A549 (cell line): ENCODE results near the gene GPR137B. TPM values are rescaled to one million over a fixed set of nuclear protein-coding genes. Genes with fewer than 3 reads are reported as not detected.

Experiments used
- ATAC-seq, 2 experiments: fragments of 200-7000 bp in 1 of 2; fragments of >200 bp in 1 of 2; cut with Nextera tagmentation in 1 of 2; cut with Tn5 transposase in 1 of 2; 3 replicates each; pipeline versions ENCODE4 v1.8.0 to v1.9.1; 2018 to 2020; ENCODE audit warnings: mild to moderate bottlenecking in 1 of 2, moderate library complexity in 1 of 2
- CTCF ChIA-PET: fragments of 300-600 bp; sonication (Branson Sonifier 250); formaldehyde crosslinking; extraction: SDS; loops from one replicate; lab custom pipeline; 2021; ENCODE audit warnings: antibody characterized with exemption, inconsistent platforms; lab: Yijun Ruan, JAX
- POLR2A ChIA-PET: fragments of 350-600 bp; formaldehyde crosslinking; extraction: SDS; loops from one replicate; lab custom pipeline; 2021; ENCODE audit warnings: antibody characterized with exemption, inconsistent platforms; lab: Yijun Ruan, JAX
- DNase-seq, 2 experiments: peaks; one replicate each; pipeline versions ENCODE4 v3.0.0 to v3.0.0-alpha.2; 2011 to 2016; ENCODE audit warnings: low read depth in 1 of 2, low spot score in 1 of 2
- FAIRE-seq: peaks from 2 replicates; lab custom pipeline; 2011; peaks lifted over from hg19 to GRCh38; lab: Jason Lieb, UNC
- H3K27ac ChIP-seq, 2 experiments: fragments of >200 bp; sonication (Bioruptor Twin); formaldehyde crosslinking; 3 replicates each; pipeline ENCODE4 v1.5.1; 2016 to 2017
- H3K4me1 ChIP-seq: fragments of >200 bp; sonication (Bioruptor Twin); formaldehyde crosslinking; 3 replicates; pipeline ENCODE4 v1.6.1; 2016
- H3K4me2 ChIP-seq: fragments of >200 bp; sonication (Bioruptor Twin); formaldehyde crosslinking; 3 replicates; pipeline ENCODE4 v1.6.1; 2016
- H3K4me3 ChIP-seq: fragments of >200 bp; sonication (Bioruptor Twin); formaldehyde crosslinking; 3 replicates; pipeline ENCODE4 v1.5.1; 2016
- H3K9me3 ChIP-seq: fragments of >200 bp; sonication (Bioruptor Twin); formaldehyde crosslinking; 3 replicates; pipeline ENCODE4 v1.6.1; 2016
- BHLHE40 ChIP-seq: IDR thresholded peaks from 2 replicates; pipeline ENCODE4 v1.6.1; 2012; ENCODE audit warnings: low read depth, low read length, inconsistent platforms
- CBX8 ChIP-seq: fragments of 200-600 bp; sonication (generic); IDR thresholded peaks from 2 replicates; pipeline ENCODE4 v1.6.1; 2016
- CEBPB ChIP-seq, 2 experiments: fragments of >200 bp in 1 of 2; sonication (Bioruptor Twin) in 1 of 2; formaldehyde crosslinking in 1 of 2; IDR thresholded peaks; 2 replicates each; pipeline ENCODE4 v1.6.1; 2012 to 2016
- CHD2 ChIP-seq: fragments of 150-350 bp; IDR thresholded peaks from 2 replicates; pipeline ENCODE4 v1.6.1; 2014; ENCODE audit warnings: low read length; ENCODE audit not compliant: partially characterized antibody
- EHF ChIP-seq: fragments of 250-450 bp; sonication (Bioruptor Pico); IDR thresholded peaks from 2 replicates; pipeline ENCODE4 v1.5.0; 2020; ENCODE audit warnings: mild to moderate bottlenecking
- EP300 ChIP-seq, 2 experiments: fragments of >200 bp; sonication (Bioruptor Twin); formaldehyde crosslinking; IDR thresholded peaks; 2 replicates in 1 of 2; 3 replicates in 1 of 2; pipeline ENCODE4 v1.6.1; 2016 to 2017
- ESRRA ChIP-seq: fragments of 150-350 bp; IDR thresholded peaks from 2 replicates; pipeline ENCODE4 v1.6.1; 2014; ENCODE audit warnings: mild to moderate bottlenecking, low read length, borderline replicate concordance
- FOSL2 ChIP-seq, 2 experiments: fragments of 450-650 bp in 1 of 2; fragments of >200 bp in 1 of 2; sonication (Bioruptor Twin) in 1 of 2; formaldehyde crosslinking; IDR thresholded peaks; 2 replicates each; pipeline versions ENCODE4 v1.5.0 to v1.6.1; 2016 to 2020; ENCODE audit warnings: mild to moderate bottlenecking in 1 of 2, moderate library complexity in 1 of 2
- FOXS1 ChIP-seq: fragments of 250-450 bp; sonication (Bioruptor Pico); IDR thresholded peaks from 2 replicates; pipeline ENCODE4 v1.5.0; 2020; ENCODE audit warnings: mild to moderate bottlenecking, moderate library complexity
- HEYL ChIP-seq: fragments of 250-450 bp; sonication (Bioruptor Pico); IDR thresholded peaks from 2 replicates; pipeline ENCODE4 v1.8.0; 2021; ENCODE audit warnings: mild to moderate bottlenecking, moderate library complexity
- HOXB5 ChIP-seq: fragments of 250-450 bp; sonication (Bioruptor Pico); IDR thresholded peaks from 2 replicates; pipeline ENCODE4 v1.5.0; 2020; ENCODE audit warnings: mild to moderate bottlenecking, moderate library complexity
- KDM1A ChIP-seq: fragments of 200-600 bp; sonication (generic); IDR thresholded peaks from 2 replicates; pipeline ENCODE4 v1.6.1; 2016; ENCODE audit warnings: low read depth, mild to moderate bottlenecking
- MAFK ChIP-seq: fragments of 450-650 bp; IDR thresholded peaks from 2 replicates; pipeline ENCODE4 v1.6.1; 2014; ENCODE audit not compliant: partially characterized antibody
- NFE2L2 ChIP-seq: fragments of 150-350 bp; conservative IDR thresholded peaks from 2 replicates; pipeline ENCODE4 v1.6.1; 2014; ENCODE audit warnings: low read length
- NR3C1 ChIP-seq: fragments of >200 bp; sonication (Bioruptor Twin); formaldehyde crosslinking; IDR thresholded peaks from 3 replicates; pipeline ENCODE4 v1.6.1; 2017
- POLR2A ChIP-seq: IDR thresholded peaks from 2 replicates; pipeline ENCODE4 v1.6.1; 2012; ENCODE audit warnings: mild to moderate bottlenecking, low read length
- RARB ChIP-seq: fragments of 250-450 bp; sonication (Bioruptor Pico); IDR thresholded peaks from 2 replicates; pipeline ENCODE4 v1.8.0; 2021; ENCODE audit warnings: mild to moderate bottlenecking, moderate library complexity
- RCOR1 ChIP-seq: fragments of 150-350 bp; IDR thresholded peaks from 2 replicates; pipeline ENCODE4 v1.6.1; 2014; ENCODE audit warnings: antibody characterized with exemption, low read length, low read depth
- SMC3 ChIP-seq: fragments of >200 bp; sonication (Bioruptor Twin); formaldehyde crosslinking; IDR thresholded peaks from 3 replicates; pipeline ENCODE4 v1.6.1; 2018; ENCODE audit warnings: inconsistent platforms
- TFCP2L1 ChIP-seq: fragments of 250-450 bp; sonication (Bioruptor Pico); IDR thresholded peaks from 2 replicates; pipeline ENCODE4 v1.5.0; 2021; ENCODE audit warnings: mild to moderate bottlenecking
- ZNF302 ChIP-seq: fragments of 250-450 bp; sonication (Bioruptor Pico); IDR thresholded peaks from 2 replicates; pipeline ENCODE4 v1.9.0; 2021; ENCODE audit warnings: inconsistent platforms, mild to moderate bottlenecking, moderate library complexity
- ZSCAN20 ChIP-seq: fragments of 250-450 bp; sonication (Bioruptor Pico); IDR thresholded peaks from 2 replicates; pipeline ENCODE4 v1.8.0; 2022; ENCODE audit warnings: mild to moderate bottlenecking, moderate library complexity
- WGBS: methylation state at CpG from one replicate; pipeline ENCODE4 v1.1.6; 2017; ENCODE audit errors: missing lambda C conversion rate; 5-methylcytosine and 5-hydroxymethylcytosine counted together
- polyA plus RNA-seq, 4 experiments: library from polyadenylated mRNA; depleted of rRNA in 3 of 4; stranded (reverse); fragments of >200 nt; fragmentation: RNase III in 1 of 4; extraction: RNeasy Plus Mini Kit Qiagen cat#74134 plus additional on column Dnase treatment in 1 of 4; gene quantifications; 2 replicates in 3 of 4; 3 replicates in 1 of 4; pipeline ENCODE4 v1.2.3, GENCODE V29; 2011 to 2017
- TF ChIP-seq, protein P1 (sequence below): fragments of >200 bp; sonication (Bioruptor Twin); formaldehyde crosslinking; IDR thresholded peaks from 3 replicates; pipeline ENCODE4 v1.6.1; 2016
- TF ChIP-seq, protein P2 (sequence below): fragments of 250-450 bp; sonication (Bioruptor Pico); IDR thresholded peaks from 2 replicates; pipeline ENCODE4 v1.5.0; 2021; ENCODE audit warnings: mild to moderate bottlenecking, moderate library complexity, borderline replicate concordance
- TF ChIP-seq, protein P3 (sequence below): fragments of >200 bp; sonication (Bioruptor Twin); formaldehyde crosslinking; IDR thresholded peaks from 2 replicates; pipeline ENCODE4 v1.6.1; 2016
- TF ChIP-seq, protein P4 (sequence below): fragments of >200 bp; sonication (Bioruptor Twin); formaldehyde crosslinking; IDR thresholded peaks from 3 replicates; pipeline ENCODE4 v1.5.1; 2016

GPR137B gene
- polyA plus RNA-seq, 2 of the 4 experiments (the other 2 are of a cell fraction) = 5.8 to 9.2 TPM

DNA sequence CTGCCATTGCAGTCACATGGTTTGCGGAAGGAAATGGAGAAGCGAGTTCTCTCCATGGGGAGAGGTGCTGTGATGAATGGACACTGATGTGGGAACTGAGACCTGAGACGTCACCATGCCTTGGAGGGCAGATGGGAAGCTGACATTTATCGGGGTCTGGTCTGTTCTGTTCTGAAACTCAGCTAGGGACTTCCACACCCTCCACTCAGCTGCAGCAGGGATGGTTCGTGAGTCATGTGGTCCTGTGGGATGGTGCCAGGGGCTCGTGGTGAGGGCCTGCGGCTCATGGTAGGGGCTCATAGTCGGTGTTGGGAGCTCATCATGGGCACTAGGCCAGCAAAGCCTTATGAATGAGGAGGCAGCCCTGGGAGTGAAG, 6.1 kb downstream of the GPR137B start:
- ChIA-PET POLR2A (no interaction called here), CTCF (no interaction called here)
- TF ChIP-seq HOXB5 (CRISPR knock-in tag) (no peak), HEYL (CRISPR knock-in tag) (no peak), NFE2L2 (no peak), RCOR1 (no peak), BHLHE40 (no peak), EP300 (IDR thresholded peaks at IDR 0.05) (no peak), EHF (CRISPR knock-in tag) (no peak), RARB (CRISPR knock-in tag) (no peak), CEBPB (IDR thresholded peaks at IDR 0.05) (no peak), KDM1A (no peak)
- FAIRE-seq (no peak), ATAC-seq (no peak), DNase-seq (no peak)
- Histone ChIP-seq H3K4me3 (no peak overlapping the region), H3K4me2 (no peak overlapping the region), H3K27ac (no peak overlapping the region), H3K4me1 (no peaks in the 10 kb centered on the region; the same call in 2 of the 3 replicates), H3K9me3 (no peaks in the 10 kb centered on the region)
- WGBS = 85% methylated on average over 8 of the region's 8 CpGs

DNA sequence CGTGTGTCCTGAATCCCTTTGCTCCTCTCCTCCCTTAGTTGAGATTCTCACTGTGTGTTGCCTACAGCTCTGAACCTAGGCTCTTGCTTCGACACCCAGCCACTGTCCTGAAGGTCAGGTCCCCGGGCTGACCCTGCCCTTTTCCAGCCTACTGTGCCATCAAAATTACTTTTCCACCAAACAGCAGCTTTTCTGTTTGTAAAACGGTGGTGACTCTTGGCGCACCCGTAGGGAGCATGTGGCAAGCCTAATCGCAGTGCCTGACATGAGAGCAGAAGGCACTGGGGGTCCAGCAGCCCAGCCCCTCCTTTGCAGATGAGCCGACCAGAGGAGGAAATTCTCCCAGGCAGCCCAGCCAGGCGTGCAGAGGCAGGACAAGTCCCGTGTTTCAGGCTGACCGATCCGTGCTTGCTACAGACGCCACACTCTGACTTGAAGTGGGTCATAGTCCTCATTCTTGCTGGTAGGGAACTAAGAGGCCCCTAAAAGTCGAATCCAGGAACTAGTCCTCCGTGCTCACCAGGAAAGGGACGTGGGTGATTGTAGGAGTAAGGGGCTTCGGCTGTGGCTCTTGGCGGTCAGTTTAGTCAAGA, 6.8 kb downstream of the GPR137B start:
- H3K27ac ChIP-seq = no peak overlapping the region
- no peak for DNase-seq
- no peak overlapping the region for H3K4me2 ChIP-seq
- no peak for ATAC-seq
- ChIA-PET POLR2A (no interaction called here), CTCF (no interaction called here)
- no peak overlapping the region for H3K4me3 ChIP-seq
- TF ChIP-seq, protein P1, sequence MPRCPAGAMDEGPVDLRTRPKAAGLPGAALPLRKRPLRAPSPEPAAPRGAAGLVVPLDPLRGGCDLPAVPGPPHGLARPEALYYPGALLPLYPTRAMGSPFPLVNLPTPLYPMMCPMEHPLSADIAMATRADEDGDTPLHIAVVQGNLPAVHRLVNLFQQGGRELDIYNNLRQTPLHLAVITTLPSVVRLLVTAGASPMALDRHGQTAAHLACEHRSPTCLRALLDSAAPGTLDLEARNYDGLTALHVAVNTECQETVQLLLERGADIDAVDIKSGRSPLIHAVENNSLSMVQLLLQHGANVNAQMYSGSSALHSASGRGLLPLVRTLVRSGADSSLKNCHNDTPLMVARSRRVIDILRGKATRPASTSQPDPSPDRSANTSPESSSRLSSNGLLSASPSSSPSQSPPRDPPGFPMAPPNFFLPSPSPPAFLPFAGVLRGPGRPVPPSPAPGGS = no peak
- TF ChIP-seq, protein P2, sequence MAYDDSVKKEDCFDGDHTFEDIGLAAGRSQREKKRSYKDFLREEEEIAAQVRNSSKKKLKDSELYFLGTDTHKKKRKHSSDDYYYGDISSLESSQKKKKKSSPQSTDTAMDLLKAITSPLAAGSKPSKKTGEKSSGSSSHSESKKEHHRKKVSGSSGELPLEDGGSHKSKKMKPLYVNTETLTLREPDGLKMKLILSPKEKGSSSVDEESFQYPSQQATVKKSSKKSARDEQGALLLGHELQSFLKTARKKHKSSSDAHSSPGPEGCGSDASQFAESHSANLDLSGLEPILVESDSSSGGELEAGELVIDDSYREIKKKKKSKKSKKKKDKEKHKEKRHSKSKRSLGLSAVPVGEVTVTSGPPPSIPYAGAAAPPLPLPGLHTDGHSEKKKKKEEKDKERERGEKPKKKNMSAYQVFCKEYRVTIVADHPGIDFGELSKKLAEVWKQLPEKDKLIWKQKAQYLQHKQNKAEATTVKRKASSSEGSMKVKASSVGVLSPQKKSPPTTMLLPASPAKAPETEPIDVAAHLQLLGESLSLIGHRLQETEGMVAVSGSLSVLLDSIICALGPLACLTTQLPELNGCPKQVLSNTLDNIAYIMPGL = no peak
- TF ChIP-seq FOSL2 (IDR thresholded peaks at IDR 0.05) (no peak), FOSL2 (CRISPR knock-in tag; IDR thresholded peaks at IDR 0.05) (no peak), POLR2A (no peak), ZNF302 (CRISPR knock-in tag) (no peak), FOXS1 (CRISPR knock-in tag) (no peak), NR3C1 (no peak), TFCP2L1 (CRISPR knock-in tag) (no peak), MAFK (no peak), CEBPB (IDR thresholded peaks at IDR 0.05) (no peak), ESRRA (no peak), SMC3 (no peak), CHD2 (no peak), NFE2L2 (no peak)
- TF ChIP-seq, protein P3, sequence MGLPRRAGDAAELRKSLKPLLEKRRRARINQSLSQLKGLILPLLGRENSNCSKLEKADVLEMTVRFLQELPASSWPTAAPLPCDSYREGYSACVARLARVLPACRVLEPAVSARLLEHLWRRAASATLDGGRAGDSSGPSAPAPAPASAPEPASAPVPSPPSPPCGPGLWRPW = no peak
- no peaks in the 10 kb centered on the region for H3K4me1 ChIP-seq
- no peak for FAIRE-seq
- WGBS = 83% methylated on average over 18 of the region's 18 CpGs
- no peaks in the 10 kb centered on the region for H3K9me3 ChIP-seq

DNA sequence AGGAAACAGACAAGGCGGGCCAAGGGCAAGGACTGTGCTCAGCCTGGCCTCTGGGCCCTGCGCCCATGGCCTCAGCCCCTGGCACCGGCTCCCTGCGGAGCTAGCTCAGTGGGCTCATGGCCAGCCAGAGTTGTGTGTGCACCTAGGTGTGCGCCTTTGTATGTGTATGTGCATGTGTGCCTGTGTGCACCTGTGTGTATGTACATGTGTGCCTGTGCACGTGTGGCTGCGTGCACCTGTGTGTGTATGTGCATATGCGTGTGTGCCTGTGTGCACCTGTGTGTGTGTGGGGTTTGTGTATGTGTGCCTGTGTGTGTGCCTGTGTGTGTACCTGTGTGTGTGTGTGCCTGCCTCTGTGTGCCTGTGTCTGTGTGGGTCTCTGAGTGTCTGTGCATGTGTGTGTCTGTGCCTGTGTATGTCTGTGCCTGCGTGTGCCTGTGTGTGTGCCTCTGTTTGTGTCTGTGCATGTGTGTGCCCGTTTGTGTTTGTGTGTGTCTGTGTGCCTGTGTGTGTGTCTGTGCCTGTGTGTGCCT, 7.4 kb downstream of the GPR137B start:
- CTCF ChIA-PET = no interaction called here
- ATAC-seq = no peak
- no peak for FAIRE-seq

More for the DNA sequence above, 7.4 kb downstream of the GPR137B start:
- H3K27ac ChIP-seq = no peak overlapping the region
- DNase-seq = no peak
- WGBS = 85% methylated on average over 10 of the region's 10 CpGs
- no peak overlapping the region for H3K4me3 ChIP-seq
- TF ChIP-seq SMC3 (no peak), CBX8 (no peak), FOSL2 (IDR thresholded peaks at IDR 0.05) (no peak), FOSL2 (CRISPR knock-in tag; IDR thresholded peaks at IDR 0.05) (no peak), ZSCAN20 (CRISPR knock-in tag) (no peak)
- TF ChIP-seq, protein P4, sequence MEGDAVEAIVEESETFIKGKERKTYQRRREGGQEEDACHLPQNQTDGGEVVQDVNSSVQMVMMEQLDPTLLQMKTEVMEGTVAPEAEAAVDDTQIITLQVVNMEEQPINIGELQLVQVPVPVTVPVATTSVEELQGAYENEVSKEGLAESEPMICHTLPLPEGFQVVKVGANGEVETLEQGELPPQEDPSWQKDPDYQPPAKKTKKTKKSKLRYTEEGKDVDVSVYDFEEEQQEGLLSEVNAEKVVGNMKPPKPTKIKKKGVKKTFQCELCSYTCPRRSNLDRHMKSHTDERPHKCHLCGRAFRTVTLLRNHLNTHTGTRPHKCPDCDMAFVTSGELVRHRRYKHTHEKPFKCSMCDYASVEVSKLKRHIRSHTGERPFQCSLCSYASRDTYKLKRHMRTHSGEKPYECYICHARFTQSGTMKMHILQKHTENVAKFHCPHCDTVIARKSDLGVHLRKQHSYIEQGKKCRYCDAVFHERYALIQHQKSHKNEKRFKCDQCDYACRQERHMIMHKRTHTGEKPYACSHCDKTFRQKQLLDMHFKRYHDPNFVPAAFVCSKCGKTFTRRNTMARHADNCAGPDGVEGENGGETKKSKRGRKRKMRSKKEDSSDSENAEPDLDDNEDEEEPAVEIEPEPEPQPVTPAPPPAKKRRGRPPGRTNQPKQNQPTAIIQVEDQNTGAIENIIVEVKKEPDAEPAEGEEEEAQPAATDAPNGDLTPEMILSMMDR = no peak
- H3K9me3 ChIP-seq = no peaks in the 10 kb centered on the region
- POLR2A ChIA-PET = no interaction called here
- H3K4me2 ChIP-seq = no peak overlapping the region
- no peaks in the 10 kb centered on the region for H3K4me1 ChIP-seq
